Measurements from ENCODE around the gene PRODH2.
"Not testable (repeated sequence)": the region's sequence is repeated elsewhere in the genome, so short reads cannot be mapped to it uniquely, and the experiment has no call there.

PRODH2 gene

DNA sequence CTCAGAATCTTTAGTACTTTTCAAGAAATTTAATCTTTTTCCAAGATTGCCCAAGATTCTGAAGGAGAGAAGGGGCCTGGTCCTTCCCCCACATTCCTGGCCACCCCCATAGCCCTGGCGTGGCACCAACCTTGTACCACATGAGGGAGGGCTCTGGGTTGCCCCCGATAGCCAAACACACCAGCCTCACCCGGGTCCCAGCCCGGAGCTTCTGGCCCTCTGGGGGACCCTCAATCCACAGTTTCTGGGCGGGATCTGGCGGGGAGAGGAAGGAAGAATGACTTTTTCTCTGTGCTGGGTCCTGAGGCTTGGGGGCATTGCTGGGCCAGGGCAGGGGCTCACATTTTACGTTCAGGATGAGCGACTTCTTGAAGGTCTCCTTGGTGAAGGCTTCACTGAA is 35.3 kb upstream of the PRODH2 start:
- no peaks in the 10 kb centered on the region; the same call in 1 of the 2 replicates for H3K4me1 ChIP-seq (ENCODE audit: insufficient read depth, low read length)

DNA sequence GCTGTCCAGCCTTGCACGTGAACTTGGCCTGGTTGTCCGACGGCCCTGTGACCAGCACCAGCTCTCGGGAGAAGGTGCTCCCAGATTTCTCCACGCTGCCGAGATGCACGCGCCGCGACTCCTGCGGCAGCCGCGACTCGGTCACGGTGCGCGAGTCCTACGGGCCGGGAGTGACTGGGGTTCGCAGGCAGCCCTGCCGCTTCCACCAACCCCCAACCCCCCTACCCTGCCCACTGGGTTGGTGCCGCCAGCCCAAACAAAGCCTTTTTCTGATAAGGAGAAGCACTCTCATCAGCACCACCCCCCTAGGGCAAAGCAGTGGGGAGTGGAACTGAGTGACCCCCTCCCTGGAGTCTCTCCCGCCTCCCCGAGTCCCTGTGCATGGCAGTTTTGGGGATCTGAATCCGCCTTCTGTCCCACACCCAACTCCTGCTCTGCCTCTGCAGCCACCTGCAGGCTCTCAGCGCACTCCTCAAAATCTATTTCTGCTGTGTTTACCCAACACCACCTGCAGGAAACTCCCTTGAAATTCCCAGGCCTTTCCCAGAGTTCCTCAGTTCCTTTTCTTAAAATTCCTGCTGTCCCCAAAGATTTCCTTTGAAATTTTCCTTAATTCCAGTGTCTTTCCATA is 33.5 kb upstream of the PRODH2 start:
- H3K36me3 ChIP-seq (ENCODE audit: insufficient read depth, low read length) = no peaks in the 10 kb centered on the region
- peak overlapping the region; percentile 33; the same call in 1 of the 2 replicates for H3K9ac ChIP-seq (ENCODE audit: low read depth, low read length)

More for the DNA sequence above, 35.3 kb upstream of the PRODH2 start:
- H3K36me3 ChIP-seq (ENCODE audit: insufficient read depth, low read length) = no peaks in the 10 kb centered on the region
- H3K9ac ChIP-seq (ENCODE audit: low read depth, low read length) = no peak overlapping the region
- H3K9me3 ChIP-seq (ENCODE audit: control insufficient read depth, insufficient read depth, low read length) = no peaks in the 10 kb centered on the region

DNA sequence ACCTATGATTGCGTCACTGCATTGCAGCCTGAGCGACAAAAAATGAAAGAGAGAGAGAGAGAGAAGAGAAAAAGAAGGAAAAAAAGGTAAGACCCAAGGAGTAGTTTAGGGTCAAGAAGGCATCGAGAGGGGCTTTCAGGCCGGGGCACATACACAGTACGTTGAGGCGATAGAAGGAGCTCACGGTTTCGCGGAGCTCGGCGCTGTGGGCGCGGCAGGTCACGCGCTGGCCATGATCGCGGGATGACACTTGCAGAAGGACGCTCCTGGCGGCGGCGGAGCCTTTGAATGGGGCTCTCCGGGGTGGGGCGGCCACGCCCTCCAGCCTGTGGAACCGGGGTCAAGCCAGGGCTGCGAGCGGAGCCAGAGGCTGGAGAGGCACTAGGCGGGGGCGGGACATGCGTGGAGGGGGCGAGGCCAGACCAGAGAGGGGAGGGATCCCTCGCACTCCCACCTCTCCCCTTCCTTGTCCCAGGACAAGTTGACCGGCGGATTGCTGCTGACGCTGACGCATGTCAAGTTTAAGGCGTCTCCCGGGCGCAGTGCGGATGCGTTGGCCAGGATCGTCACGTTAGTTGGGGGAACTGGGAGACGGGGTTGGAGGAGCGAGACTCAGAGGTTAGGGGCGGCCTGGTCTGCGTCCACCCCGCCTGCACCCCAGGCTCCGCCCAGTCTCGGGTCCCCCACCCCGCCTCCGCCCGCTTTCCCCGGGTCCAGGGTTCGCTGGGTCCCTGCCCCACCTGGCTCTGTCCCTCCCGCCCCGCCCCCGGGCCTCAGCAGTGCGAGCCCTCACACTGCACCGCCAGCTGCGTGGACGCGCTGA is 32.8 kb upstream of the PRODH2 start:
- Histone ChIP-seq H3K4me1 (ENCODE audit: insufficient read depth, low read length) (no peaks in the 10 kb centered on the region; the same call in 1 of the 2 replicates), H3K9ac (ENCODE audit: low read depth, low read length) (peak overlapping the region; percentile 33; the same call in 1 of the 2 replicates), H3K36me3 (ENCODE audit: insufficient read depth, low read length) (no peaks in the 10 kb centered on the region), H3K9me3 (ENCODE audit: control insufficient read depth, insufficient read depth, low read length) (no peaks in the 10 kb centered on the region)

More for the DNA sequence above, 33.5 kb upstream of the PRODH2 start:
- Histone ChIP-seq H3K4me1 (ENCODE audit: insufficient read depth, low read length) (no peaks in the 10 kb centered on the region; the same call in 1 of the 2 replicates), H3K9me3 (ENCODE audit: control insufficient read depth, insufficient read depth, low read length) (no peaks in the 10 kb centered on the region)

DNA sequence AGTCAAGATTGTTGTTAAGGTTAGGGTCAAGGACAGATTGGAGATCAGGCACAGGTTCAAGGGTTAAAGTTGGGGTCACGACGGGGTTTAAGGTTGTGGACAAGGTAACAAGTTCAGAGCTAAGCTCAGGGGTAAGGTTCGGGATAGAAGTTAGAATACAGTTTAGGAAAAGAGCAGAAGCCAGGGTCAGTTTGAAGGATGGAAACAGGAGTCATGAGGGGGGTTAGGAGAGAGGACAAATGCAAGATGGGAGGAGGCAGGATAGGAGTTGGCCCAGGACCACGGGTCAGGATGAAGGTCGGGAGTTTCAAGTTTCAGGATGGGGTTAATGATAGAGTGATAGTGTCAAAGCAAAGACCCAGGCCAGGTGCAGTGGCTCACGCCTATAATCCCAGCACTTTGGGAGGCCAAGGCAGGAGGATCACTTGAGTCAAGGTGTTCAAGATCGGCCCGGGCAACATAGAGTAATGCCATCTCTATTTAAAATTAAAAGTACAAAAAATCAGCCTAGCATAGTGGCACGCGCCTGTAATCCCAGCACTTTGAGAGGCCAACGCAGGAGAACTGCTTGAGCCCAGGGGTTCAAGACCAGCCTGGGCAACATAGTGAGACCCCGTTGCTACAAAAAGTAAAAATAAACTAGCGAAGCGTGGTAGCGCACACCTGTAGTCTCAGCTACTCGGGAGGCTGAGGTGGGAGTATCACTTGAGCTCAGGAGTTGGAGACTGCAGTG is 32.0 kb upstream of the PRODH2 start:
- Histone ChIP-seq H3K9me3 (ENCODE audit: control insufficient read depth, insufficient read depth, low read length) (no peaks in the 10 kb centered on the region), H3K4me1 (ENCODE audit: insufficient read depth, low read length) (no peaks in the 10 kb centered on the region; the same call in 1 of the 2 replicates), H3K36me3 (ENCODE audit: insufficient read depth, low read length) (no peaks in the 10 kb centered on the region), H3K9ac (ENCODE audit: low read depth, low read length) (peak overlapping the region; percentile 33; the same call in 1 of the 2 replicates)

DNA sequence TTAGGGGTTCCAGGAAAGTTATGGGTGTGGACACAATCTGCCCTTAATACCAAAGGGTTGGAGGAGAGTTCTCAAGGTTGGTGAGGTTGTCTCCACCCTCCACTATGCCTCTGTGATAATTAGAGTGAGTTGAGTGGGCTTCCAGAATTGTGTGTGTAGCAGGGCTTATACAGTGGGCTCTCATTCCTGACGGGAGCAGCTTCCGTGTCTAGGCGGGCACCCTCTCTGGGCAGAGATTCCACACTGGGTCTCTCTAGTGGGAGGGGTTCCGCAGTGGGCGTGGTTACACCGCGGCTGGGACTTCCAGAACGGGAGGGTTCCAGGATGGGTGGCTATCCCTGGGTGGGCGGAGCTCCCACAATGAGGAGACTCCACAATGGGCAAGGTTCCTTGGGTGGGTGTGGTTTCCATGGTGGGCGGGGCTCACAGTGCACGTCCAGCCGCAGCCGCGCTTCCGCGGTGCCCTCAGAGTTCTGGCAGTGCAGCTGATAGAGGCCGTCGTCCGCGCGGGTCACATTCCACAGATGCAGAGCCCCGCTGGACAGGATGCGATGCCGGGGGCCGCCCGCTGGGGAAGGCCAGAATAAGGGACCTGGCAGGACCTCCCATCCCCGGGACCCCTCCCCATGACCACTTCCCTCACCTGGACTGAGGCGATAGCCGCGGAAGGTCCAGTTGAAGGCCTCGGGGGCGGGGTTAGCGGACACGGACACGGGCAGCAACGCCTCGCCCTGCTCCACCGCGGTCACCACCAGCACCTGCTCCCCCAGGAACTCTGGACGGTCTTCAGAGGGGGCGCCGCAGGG is 31.2 kb upstream of the PRODH2 start:
- Histone ChIP-seq H3K9me3 (ENCODE audit: control insufficient read depth, insufficient read depth, low read length) (no peaks in the 10 kb centered on the region; the same call in 1 of the 2 replicates), H3K9ac (ENCODE audit: low read depth, low read length) (no peak overlapping the region), H3K36me3 (ENCODE audit: insufficient read depth, low read length) (no peaks in the 10 kb centered on the region), H3K4me1 (ENCODE audit: insufficient read depth, low read length) (no peaks in the 10 kb centered on the region; the same call in 1 of the 2 replicates)

DNA sequence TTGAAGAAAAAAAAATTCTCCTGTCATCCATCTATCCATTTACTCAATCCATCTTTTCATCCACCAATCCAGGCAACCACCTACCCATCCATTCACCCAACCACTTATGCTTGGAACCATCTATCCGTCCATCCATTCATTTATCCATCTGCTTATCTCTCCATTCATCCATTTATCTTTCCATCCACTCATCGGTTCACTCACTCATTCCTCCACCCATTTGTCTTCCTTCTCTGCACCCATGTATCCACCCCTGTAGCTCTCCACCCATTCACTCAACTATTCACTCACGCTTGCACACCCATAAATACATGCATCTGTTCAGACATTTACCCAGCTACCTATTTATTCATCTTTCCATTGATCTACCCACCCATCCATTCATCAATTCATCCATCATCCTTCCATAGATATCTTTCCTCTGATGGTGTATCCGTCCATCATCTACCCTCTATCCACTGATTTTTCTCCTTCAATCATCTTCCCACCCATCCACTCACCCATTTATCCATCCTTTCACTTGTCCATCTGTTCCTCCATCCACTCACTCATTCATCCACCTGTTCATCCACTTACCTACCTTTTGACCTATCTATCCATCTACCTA is 30.1 kb upstream of the PRODH2 start:
- Histone ChIP-seq H3K9ac (ENCODE audit: low read depth, low read length) (no peak overlapping the region), H3K4me1 (ENCODE audit: insufficient read depth, low read length) (no peaks in the 10 kb centered on the region; the same call in 1 of the 2 replicates), H3K9me3 (ENCODE audit: control insufficient read depth, insufficient read depth, low read length) (no peaks in the 10 kb centered on the region; the same call in 1 of the 2 replicates), H3K36me3 (ENCODE audit: insufficient read depth, low read length) (no peaks in the 10 kb centered on the region)

DNA sequence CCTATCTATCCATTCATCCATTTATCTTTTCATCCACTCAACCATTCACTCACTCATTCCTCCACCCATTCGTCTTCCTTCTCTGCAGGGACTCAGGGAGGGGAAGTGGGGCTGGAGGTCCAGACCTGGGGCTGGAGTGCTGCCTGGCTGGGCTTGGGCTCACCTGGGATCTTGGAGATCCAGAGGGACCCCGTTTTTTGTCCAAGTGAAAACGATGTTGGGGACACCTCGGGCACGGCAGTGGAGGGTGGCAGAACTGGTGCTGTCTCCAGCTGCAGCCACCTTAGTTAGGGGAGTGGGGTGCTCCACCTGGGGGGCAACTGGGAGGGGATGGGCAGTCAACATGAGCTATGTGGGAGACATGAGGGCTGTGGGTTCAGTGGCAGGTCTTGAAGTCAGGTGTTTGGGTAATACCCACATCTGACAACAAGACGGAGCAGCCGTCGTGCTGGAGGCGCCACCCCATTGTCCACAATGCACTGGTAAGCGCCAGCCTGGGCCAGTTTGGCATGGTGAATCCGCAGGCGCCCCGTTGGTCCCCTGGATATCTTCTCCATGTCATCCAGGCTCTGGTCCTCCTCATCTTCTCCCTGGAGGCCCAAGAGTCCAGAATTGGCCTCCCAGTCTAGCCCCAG is 29.4 kb upstream of the PRODH2 start:
- Histone ChIP-seq H3K4me1 (ENCODE audit: insufficient read depth, low read length) (no peaks in the 10 kb centered on the region; the same call in 1 of the 2 replicates), H3K36me3 (ENCODE audit: insufficient read depth, low read length) (no peaks in the 10 kb centered on the region), H3K9ac (ENCODE audit: low read depth, low read length) (no peak overlapping the region), H3K9me3 (ENCODE audit: control insufficient read depth, insufficient read depth, low read length) (no peaks in the 10 kb centered on the region; the same call in 1 of the 2 replicates)

DNA sequence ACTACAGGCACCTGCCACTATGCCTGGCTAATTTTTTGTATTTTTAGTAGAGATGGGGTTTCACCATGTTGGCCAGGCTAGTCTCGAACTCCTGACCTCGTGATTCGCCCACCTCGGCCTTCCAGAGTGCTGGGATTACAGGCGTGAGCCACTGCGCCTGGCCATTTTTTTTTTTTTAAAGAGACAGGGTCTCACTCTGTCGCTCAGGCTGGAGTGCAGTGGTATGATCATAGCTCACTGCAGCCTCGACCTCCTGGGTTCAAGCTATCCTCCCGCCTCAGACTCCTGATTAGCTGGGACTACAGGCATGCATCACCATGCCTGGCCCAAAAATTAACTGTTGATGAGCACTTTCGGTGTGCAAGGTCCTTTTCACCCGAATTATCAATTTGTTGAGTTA is 23.5 kb upstream of the PRODH2 start:
- H3K36me3 ChIP-seq (ENCODE audit: insufficient read depth, low read length); H3K9ac ChIP-seq (ENCODE audit: low read depth, low read length); H3K9me3 ChIP-seq (ENCODE audit: control insufficient read depth, insufficient read depth, low read length); H3K4me1 ChIP-seq (ENCODE audit: insufficient read depth, low read length): not testable (repeated sequence)

DNA sequence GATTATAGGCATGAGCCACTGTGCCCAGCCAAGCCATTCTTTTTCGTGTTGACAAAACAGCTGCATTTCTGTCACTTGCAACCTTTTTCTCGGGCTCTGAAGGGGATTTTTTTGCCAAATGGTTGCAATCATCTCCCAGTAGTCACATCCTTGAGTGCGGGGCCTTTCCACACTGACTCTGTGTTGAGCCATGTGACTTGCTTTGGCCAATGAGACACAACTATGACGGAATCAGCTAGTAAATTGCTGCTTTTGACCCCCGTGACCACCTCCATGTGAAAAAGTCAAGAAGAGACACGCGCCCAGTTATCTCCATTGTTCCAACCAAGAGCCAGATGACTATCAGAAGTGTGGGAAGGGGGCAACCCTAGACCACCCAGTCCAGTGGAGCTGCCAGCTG is 21.3 kb upstream of the PRODH2 start:
- Histone ChIP-seq H3K9ac (ENCODE audit: low read depth, low read length) (no peak overlapping the region), H3K9me3 (ENCODE audit: control insufficient read depth, insufficient read depth, low read length) (no peaks in the 10 kb centered on the region; the same call in 1 of the 2 replicates), H3K36me3 (ENCODE audit: insufficient read depth, low read length) (no peaks in the 10 kb centered on the region), H3K4me1 (ENCODE audit: insufficient read depth, low read length) (no peaks in the 10 kb centered on the region)

DNA sequence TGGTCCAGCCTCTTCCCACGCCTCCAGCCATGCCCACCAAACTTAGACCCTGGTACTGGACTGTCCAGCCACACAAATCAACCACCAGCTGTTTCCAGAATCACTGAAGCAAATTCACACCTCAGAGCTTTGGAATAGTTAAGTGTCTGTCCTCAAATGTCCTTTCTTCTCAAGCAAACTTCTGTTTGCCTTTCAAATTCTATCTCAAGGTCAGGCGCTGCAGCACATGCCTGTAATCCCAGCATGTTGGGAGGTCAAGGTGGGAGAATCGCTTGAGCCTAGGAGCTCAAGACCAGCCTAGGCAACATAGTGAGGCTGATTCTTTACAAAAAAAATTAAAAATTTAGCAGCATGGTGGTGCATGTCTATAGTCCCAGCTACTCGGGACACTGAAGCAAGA is 19.4 kb upstream of the PRODH2 start:
- H3K36me3 ChIP-seq (ENCODE audit: insufficient read depth, low read length) = no peaks in the 10 kb centered on the region
- H3K4me1 ChIP-seq (ENCODE audit: insufficient read depth, low read length) = no peaks in the 10 kb centered on the region

DNA sequence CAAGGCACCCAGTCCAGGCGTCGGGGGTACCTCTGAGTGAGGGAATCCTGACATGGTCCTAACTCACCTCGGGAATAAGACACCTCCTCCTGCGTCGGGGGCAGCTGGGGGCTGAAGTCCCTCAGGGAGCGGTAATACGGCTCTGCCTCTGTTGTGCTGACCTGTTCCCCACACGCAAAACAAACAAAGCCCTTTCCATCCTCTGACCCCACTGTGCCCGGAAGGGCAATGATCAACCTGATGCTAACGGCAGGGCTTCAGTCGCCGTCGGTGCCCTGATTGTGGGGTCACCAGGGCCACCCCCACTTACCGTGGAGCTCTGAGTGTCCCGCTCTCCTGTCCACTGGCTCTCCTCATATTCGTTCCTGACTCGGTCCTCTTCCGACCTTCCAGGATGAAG is 18.3 kb upstream of the PRODH2 start:
- no peaks in the 10 kb centered on the region for H3K36me3 ChIP-seq (ENCODE audit: insufficient read depth, low read length)
- H3K4me1 ChIP-seq (ENCODE audit: insufficient read depth, low read length) = no peaks in the 10 kb centered on the region
- no peaks in the 10 kb centered on the region for H3K9me3 ChIP-seq (ENCODE audit: control insufficient read depth, insufficient read depth, low read length)
- H3K9ac ChIP-seq (ENCODE audit: low read depth, low read length) = no peak overlapping the region

More for the DNA sequence above, 19.4 kb upstream of the PRODH2 start:
- H3K9ac ChIP-seq (ENCODE audit: low read depth, low read length) = no peak overlapping the region
- no peaks in the 10 kb centered on the region for H3K9me3 ChIP-seq (ENCODE audit: control insufficient read depth, insufficient read depth, low read length)

DNA sequence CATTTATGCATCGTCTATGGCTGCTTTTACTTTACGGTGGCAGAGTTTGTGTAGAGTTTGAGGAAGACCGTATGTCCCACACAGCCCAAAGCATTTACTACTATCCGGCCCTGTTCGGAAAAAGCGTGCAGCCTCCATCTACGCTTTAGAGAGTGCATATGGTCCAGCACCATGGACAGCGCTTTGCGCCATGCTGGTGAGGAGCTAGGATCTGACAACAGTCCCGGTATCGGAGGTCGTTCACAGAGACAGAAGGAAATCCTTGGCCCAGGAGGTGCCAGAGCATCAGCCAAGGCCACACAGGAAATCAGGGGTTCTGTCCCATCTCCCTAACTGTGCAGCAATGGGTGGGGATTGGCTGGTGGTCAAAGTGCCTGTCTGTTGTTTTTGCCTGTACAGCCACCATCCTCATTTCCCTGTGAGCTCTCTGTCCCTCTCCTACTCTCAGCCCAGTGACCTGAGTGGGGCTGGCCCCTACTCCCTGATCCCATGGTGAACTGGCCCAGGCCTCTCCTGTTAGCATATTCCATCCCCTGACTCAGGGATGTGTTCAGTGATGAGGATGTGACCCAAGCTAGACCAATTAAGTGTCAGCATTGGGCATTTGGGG is 16.2 kb upstream of the PRODH2 start:
- Histone ChIP-seq H3K9me3 (ENCODE audit: control insufficient read depth, insufficient read depth, low read length) (no peaks in the 10 kb centered on the region), H3K36me3 (ENCODE audit: insufficient read depth, low read length) (no peaks in the 10 kb centered on the region), H3K9ac (ENCODE audit: low read depth, low read length) (no peak overlapping the region), H3K4me1 (ENCODE audit: insufficient read depth, low read length) (no peaks in the 10 kb centered on the region)

DNA sequence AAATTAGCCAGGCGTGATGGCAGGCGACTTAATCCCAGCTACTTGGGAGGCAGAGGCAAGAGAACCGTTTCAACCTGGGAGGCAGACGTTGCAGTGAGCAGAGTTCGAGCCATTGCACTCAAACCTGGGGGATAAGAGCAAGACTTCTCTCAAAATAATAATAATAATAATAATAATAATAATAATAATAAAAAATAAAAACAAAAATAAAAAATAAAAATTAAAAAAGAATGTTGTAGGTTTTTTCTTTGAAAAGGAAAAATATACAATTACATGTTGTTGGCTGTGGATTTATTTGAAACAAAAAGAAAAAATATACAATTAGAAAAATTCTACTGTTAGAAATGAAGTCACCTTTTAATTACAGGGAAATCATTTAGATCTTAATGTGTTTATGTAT is 11.5 kb upstream of the PRODH2 start:
- no peaks in the 10 kb centered on the region for H3K9me3 ChIP-seq (ENCODE audit: control insufficient read depth, insufficient read depth, low read length)
- no peaks in the 10 kb centered on the region for H3K36me3 ChIP-seq (ENCODE audit: insufficient read depth, low read length)
- H3K4me1 ChIP-seq (ENCODE audit: insufficient read depth, low read length) = 0 out of 2 replicates have a peak, but pooled peaks cover 2% of the 10 kb centered on the region
- no peak overlapping the region for H3K9ac ChIP-seq (ENCODE audit: low read depth, low read length)

Measured in ES-I3 (cell line).